H7 (cell line): ENCODE measurements around the gene CCDC88A. TPM values are rescaled to one million over a fixed set of nuclear protein-coding genes. Genes with fewer than 3 reads are reported as not detected.
"Not testable (repeated sequence)": the region's sequence is repeated elsewhere in the genome, so short reads cannot be mapped to it uniquely, and the experiment has no call there.

Experiments
- DNase-seq: peaks from one replicate; pipeline ENCODE4 v3.0.0; 2012
- H3K27me3 ChIP-seq: 2 replicates; pipeline ENCODE4 v1.6.0; 2011; ENCODE audit warnings: mild to moderate bottlenecking, low read length; ENCODE audit not compliant: control insufficient read depth, insufficient read depth
- H3K36me3 ChIP-seq: replicated peaks from 2 replicates; pipeline ENCODE4 v1.5.1; 2011; ENCODE audit warnings: low read length; ENCODE audit not compliant: control insufficient read depth, insufficient read depth
- H3K4me3 ChIP-seq: 2 replicates; pipeline ENCODE4 v1.5.1; 2011; ENCODE audit warnings: low read depth, mild to moderate bottlenecking, control low read depth, low read length, moderate library complexity; ENCODE audit not compliant: insufficient read depth
- total RNA-seq: library from RNA; depleted of rRNA; stranded (reverse); fragments of >200 nt; shearing (Covaris generic); gene quantifications from 2 replicates; pipeline ENCODE4 v1.2.3, GENCODE V29; 2014

CCDC88A gene
- total RNA-seq, 1 experiment from 2014 or later: 55.6 TPM

GRCh38 chr2:55330541-55331297 is 88.9 kb downstream of the CCDC88A start:
- Histone ChIP-seq H3K4me3 (no peak overlapping the region), H3K36me3 (peaks cover 4% of the 10 kb centered on the region), H3K27me3 (no peaks in the 10 kb centered on the region)
- DNase-seq: no peak

- no peak for DNase-seq
- Histone ChIP-seq H3K36me3 (peaks cover 4% of the 10 kb centered on the region), H3K27me3 (no peaks in the 10 kb centered on the region), H3K4me3 (no peak overlapping the region)
Measured at GRCh38 chr2:55327470-55328230, 92.0 kb downstream of the CCDC88A start.

GRCh38 chr2:55314985-55315384 is 104.7 kb downstream of the CCDC88A start:
- Histone ChIP-seq H3K27me3 (no peaks in the 10 kb centered on the region), H3K36me3 (peaks cover 19% of the 10 kb centered on the region), H3K4me3 (no peak overlapping the region)
- no peak for DNase-seq

- H3K4me3 ChIP-seq: no peak overlapping the region
- no peak for DNase-seq
- H3K36me3 ChIP-seq: peaks cover 13% of the 10 kb centered on the region
- no peaks in the 10 kb centered on the region for H3K27me3 ChIP-seq
Measured at GRCh38 chr2:55311444-55311870, 108.2 kb downstream of the CCDC88A start.

- peaks cover 10% of the 10 kb centered on the region for H3K36me3 ChIP-seq
- H3K27me3 ChIP-seq: no peaks in the 10 kb centered on the region
- no peak for DNase-seq
- H3K4me3 ChIP-seq: no peak overlapping the region
Measured at GRCh38 chr2:55309446-55309845, 110.2 kb downstream of the CCDC88A start.

- Histone ChIP-seq H3K36me3 (peaks cover 4% of the 10 kb centered on the region), H3K4me3 (no peak overlapping the region), H3K27me3 (no peaks in the 10 kb centered on the region)
- no peak for DNase-seq
Measured at GRCh38 chr2:55302241-55302640, 117.4 kb downstream of the CCDC88A start.

GRCh38 chr2:55301277-55301676 is 118.4 kb downstream of the CCDC88A start:
- Histone ChIP-seq H3K27me3 (no peaks in the 10 kb centered on the region), H3K4me3 (no peak overlapping the region), H3K36me3 (peaks cover 6% of the 10 kb centered on the region)
- DNase-seq: no peak

GRCh38 chr2:55296393-55296792 is 123.3 kb downstream of the CCDC88A start:
- no peaks in the 10 kb centered on the region for H3K27me3 ChIP-seq
- no peak for DNase-seq
- no peak overlapping the region for H3K4me3 ChIP-seq
- H3K36me3 ChIP-seq: peaks cover 14% of the 10 kb centered on the region

GRCh38 chr2:55283083-55283482 is 136.6 kb downstream of the CCDC88A start:
- no peak for DNase-seq

GRCh38 chr2:55282110-55282917 is 137.3 kb downstream of the CCDC88A start:
- Histone ChIP-seq H3K36me3 (no peaks in the 10 kb centered on the region), H3K4me3 (peak overlapping the region; percentile 37), H3K27me3 (no peaks in the 10 kb centered on the region)
- DNase-seq: peak; percentile 82

More at GRCh38 chr2:55283083-55283482, 136.6 kb downstream of the CCDC88A start:
- no peaks in the 10 kb centered on the region; the same call in 1 of the 2 replicates for H3K36me3 ChIP-seq
- H3K4me3 ChIP-seq: no peak overlapping the region
- H3K27me3 ChIP-seq: no peaks in the 10 kb centered on the region

- not testable (repeated sequence) for H3K36me3 ChIP-seq, DNase-seq, H3K4me3 ChIP-seq, H3K27me3 ChIP-seq
Measured at GRCh38 chr2:55280851-55281546, 138.7 kb downstream of the CCDC88A start.

- DNase-seq: peak; percentile 5
- H3K36me3 ChIP-seq, H3K27me3 ChIP-seq, H3K4me3 ChIP-seq: not testable (repeated sequence)
Measured at GRCh38 chr2:55279859-55280424, 139.7 kb downstream of the CCDC88A start.

- DNase-seq, H3K27me3 ChIP-seq, H3K4me3 ChIP-seq, H3K36me3 ChIP-seq: not testable (repeated sequence)
Measured at GRCh38 chr2:55279214-55279835, 140.3 kb downstream of the CCDC88A start.
